ENCODE data around the gene EIF4E.
"Not testable (repeated sequence)": the region's sequence is repeated elsewhere in the genome, so short reads cannot be mapped to it uniquely, and the experiment has no call there.

EIF4E gene

DNA sequence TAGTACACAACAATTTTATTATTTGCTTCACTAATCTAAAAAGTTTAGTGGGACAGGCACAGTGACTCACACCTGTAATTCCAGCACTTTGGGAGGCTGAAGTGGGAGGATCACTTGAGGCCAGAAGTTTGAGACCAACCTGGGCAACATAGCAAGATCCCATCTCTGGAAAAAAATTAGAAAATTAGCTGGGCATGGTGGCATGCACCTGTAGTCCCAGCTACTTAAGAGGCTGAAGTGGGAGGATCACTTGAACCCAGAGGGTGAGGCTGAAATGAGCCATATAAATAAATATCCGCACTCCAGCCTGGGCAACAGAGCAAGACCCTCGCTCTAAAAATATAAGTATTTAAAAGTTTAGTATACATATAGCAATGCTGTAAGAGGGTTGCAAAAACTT, 42.6 kb downstream of the EIF4E start:
- H3K27me3 ChIP-seq (ENCODE audit: control insufficient read depth, insufficient read depth, low read length, poor library complexity, severe bottlenecking); H3K27ac ChIP-seq (ENCODE audit: insufficient read depth, low read depth, low read length, poor library complexity, severe bottlenecking); H3K9me3 ChIP-seq (ENCODE audit: control insufficient read depth, low read length); H3K4me1 ChIP-seq (ENCODE audit: control insufficient read depth, insufficient read depth, low read length); H3K4me3 ChIP-seq (ENCODE audit: insufficient read depth, low read depth, low read length): not testable (repeated sequence)
- peaks cover 29% of the 10 kb centered on the region for H3K36me3 ChIP-seq (ENCODE audit: control insufficient read depth, insufficient read depth, low read length)
- WGBS, 2 experiments, result 100% methylated on average over 1 to 2 of the region's 2 CpGs

DNA sequence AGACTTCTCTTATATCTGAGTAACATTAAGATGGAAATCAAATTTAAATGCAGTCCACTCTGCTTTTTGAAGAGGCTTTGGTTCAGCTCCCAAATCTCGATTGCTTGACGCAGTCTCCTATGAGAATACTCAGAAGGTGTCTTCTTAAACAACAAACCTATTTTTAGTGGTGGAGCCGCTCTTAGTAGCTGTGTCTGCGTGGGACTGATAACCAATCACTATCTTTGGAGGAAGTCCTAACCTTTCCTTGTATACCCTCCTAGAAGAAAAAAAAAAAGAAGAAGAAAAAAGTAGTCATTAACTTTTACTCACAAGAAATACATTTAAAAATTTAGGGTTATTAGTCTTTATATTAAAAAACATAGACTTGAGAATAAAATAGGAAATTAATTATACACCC, 48.0 kb downstream of the EIF4E start:
- H3K4me3 ChIP-seq (ENCODE audit: insufficient read depth, low read depth, low read length); H3K27me3 ChIP-seq (ENCODE audit: control insufficient read depth, insufficient read depth, low read length, poor library complexity, severe bottlenecking); H3K36me3 ChIP-seq (ENCODE audit: control insufficient read depth, insufficient read depth, low read length); H3K4me1 ChIP-seq (ENCODE audit: control insufficient read depth, insufficient read depth, low read length); H3K9me3 ChIP-seq (ENCODE audit: control insufficient read depth, low read length); H3K27ac ChIP-seq (ENCODE audit: insufficient read depth, low read depth, low read length, poor library complexity, severe bottlenecking): not testable (repeated sequence)
- WGBS, 2 experiments, result no CpG with 5 or more reads among the region's 4 CpGs

DNA sequence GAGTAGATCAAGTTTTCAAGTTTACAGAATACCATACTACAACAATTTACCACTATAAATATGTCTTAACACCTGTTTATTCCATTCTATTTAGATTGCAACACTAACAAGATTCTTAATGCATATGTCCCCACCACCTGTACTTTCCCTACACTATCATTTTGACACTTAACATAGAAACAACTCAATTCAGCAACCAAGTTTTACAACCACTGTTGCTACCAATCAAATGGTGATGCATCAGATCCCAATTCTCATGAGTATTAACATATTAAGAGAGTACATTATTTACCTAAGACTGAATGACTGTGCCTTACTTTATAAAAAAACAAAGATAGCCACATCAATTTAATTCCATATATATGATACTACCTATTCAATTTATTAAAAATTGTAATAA, 49.4 kb downstream of the EIF4E start:
- Histone ChIP-seq H3K9me3 (ENCODE audit: control insufficient read depth, low read length) (no peaks in the 10 kb centered on the region), H3K4me1 (ENCODE audit: control insufficient read depth, insufficient read depth, low read length) (no peaks in the 10 kb centered on the region), H3K4me3 (ENCODE audit: insufficient read depth, low read depth, low read length) (no peak overlapping the region), H3K36me3 (ENCODE audit: control insufficient read depth, insufficient read depth, low read length) (no peaks in the 10 kb centered on the region), H3K27ac (ENCODE audit: insufficient read depth, low read depth, low read length, poor library complexity, severe bottlenecking) (no peak overlapping the region), H3K27me3 (ENCODE audit: control insufficient read depth, insufficient read depth, low read length, poor library complexity, severe bottlenecking) (no peaks in the 10 kb centered on the region)

DNA sequence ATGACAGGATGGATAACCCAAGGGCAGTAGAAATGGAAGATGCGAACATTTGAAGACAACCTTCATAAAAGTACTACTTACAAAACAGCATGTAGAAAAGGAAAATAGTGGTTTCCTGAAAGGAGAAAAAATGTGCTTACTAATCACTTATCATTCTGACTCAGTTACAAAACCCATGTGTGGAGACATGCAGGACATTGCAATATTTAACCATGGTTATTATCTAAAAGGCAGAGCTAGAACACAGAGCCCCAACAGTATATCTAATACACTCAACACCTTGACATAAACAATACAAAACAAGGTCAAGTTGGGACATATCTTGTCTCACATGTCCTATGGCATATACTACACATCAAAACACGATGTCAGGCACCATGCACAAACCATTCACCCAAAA, 55.9 kb downstream of the EIF4E start:
- no peak overlapping the region for H3K27ac ChIP-seq (ENCODE audit: insufficient read depth, low read depth, low read length, poor library complexity, severe bottlenecking)
- H3K4me3 ChIP-seq (ENCODE audit: insufficient read depth, low read depth, low read length), result no peak overlapping the region
- H3K9me3 ChIP-seq (ENCODE audit: control insufficient read depth, low read length), result no peaks in the 10 kb centered on the region
- H3K4me1 ChIP-seq (ENCODE audit: control insufficient read depth, insufficient read depth, low read length), result no peaks in the 10 kb centered on the region
- 89 to 91% methylated on average over 1 to 2 of the region's 2 CpGs for WGBS, 2 experiments
- H3K36me3 ChIP-seq (ENCODE audit: control insufficient read depth, insufficient read depth, low read length), result no peaks in the 10 kb centered on the region
- H3K27me3 ChIP-seq (ENCODE audit: control insufficient read depth, insufficient read depth, low read length, poor library complexity, severe bottlenecking), result no peaks in the 10 kb centered on the region

DNA sequence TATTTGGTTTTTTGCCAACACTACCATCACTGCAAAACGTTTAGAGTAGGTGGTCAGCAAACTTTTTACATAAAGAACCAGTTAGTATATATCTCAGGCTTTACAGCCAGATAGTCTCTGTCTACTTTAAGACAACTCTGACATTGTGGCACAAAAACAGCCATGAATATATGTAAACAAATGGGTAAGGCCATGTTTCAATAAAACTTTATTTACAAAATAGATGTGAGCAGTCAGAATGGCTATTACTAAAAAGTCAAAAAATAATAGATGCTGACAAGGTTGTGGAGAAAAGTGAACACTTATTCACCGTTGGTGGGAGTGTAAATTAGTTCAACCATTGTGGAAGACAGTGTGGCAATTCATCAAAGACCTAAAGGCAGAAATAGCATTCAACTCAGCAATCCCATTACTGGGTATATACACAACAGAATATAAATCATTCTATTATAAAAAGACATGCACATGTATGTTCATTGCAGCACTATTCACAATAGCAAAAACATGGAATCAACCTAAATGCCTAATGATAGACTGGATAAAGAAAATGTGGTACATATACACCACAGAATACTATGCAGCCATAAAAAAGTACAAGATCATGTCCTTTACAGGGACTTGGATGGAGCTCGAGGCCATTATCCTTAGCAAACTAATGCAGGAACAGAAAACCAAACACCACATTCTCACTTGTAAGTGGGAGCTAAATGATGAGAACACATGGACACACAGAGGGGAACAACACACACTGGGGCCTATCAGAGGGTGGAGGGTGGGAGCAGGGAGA, 56.6 kb downstream of the EIF4E start:
- WGBS, 2 experiments, result 79 to 80% methylated on average over 3 of the region's 3 CpGs
- not testable (repeated sequence) for H3K4me3 ChIP-seq (ENCODE audit: insufficient read depth, low read depth, low read length); H3K36me3 ChIP-seq (ENCODE audit: control insufficient read depth, insufficient read depth, low read length); H3K27me3 ChIP-seq (ENCODE audit: control insufficient read depth, insufficient read depth, low read length, poor library complexity, severe bottlenecking); H3K9me3 ChIP-seq (ENCODE audit: control insufficient read depth, low read length); H3K4me1 ChIP-seq (ENCODE audit: control insufficient read depth, insufficient read depth, low read length); H3K27ac ChIP-seq (ENCODE audit: insufficient read depth, low read depth, low read length, poor library complexity, severe bottlenecking)

DNA sequence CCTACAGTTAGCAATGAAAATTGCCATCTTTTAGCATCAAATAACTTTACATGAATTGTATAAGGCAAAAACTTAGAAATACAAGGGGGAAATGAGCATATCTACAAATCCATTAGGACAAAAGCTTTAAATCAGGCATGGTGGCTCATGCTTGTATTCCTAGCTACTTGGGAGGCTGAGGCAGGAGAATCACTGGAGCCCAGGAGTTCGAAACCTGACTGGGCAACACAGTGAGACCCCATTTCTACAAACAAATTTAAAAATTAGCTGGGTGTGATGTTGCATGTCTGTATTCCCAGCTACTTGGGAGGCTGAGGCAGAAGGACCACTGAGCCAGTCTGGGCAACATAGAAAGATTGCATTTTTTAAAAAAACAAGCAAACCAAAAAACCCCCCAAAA, 61.3 kb downstream of the EIF4E start:
- WGBS, 2 experiments, result 80 to 90% methylated on average over 1 of the region's 1 CpG
- Histone ChIP-seq H3K36me3 (ENCODE audit: control insufficient read depth, insufficient read depth, low read length) (no peaks in the 10 kb centered on the region), H3K9me3 (ENCODE audit: control insufficient read depth, low read length) (no peaks in the 10 kb centered on the region), H3K4me1 (ENCODE audit: control insufficient read depth, insufficient read depth, low read length) (no peaks in the 10 kb centered on the region), H3K4me3 (ENCODE audit: insufficient read depth, low read depth, low read length) (no peak overlapping the region), H3K27ac (ENCODE audit: insufficient read depth, low read depth, low read length, poor library complexity, severe bottlenecking) (no peak overlapping the region), H3K27me3 (ENCODE audit: control insufficient read depth, insufficient read depth, low read length, poor library complexity, severe bottlenecking) (no peaks in the 10 kb centered on the region)

DNA sequence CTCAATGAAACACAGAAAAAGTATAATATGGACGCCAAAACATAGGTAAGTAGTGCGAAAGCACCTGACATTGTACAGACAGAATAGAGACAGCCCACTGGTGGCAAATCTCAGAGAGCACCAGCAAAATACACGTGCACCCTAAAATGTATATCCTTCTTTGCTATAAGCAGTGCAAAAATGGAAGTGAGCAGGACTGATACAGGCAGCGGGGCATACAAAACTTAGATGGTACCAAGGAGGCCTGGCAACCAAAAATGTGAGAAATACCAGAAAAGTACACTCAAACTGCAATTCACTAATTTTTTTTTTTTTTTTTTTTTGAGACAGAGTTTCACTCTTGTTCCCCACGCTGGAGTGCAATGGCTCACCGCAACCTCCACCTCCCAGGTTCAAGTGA, 63.9 kb downstream of the EIF4E start:
- 88 to 99% methylated on average over 5 to 6 of the region's 6 CpGs for WGBS, 2 experiments
- no peaks in the 10 kb centered on the region for H3K27me3 ChIP-seq (ENCODE audit: control insufficient read depth, insufficient read depth, low read length, poor library complexity, severe bottlenecking)
- H3K9me3 ChIP-seq (ENCODE audit: control insufficient read depth, low read length), result no peaks in the 10 kb centered on the region
- H3K36me3 ChIP-seq (ENCODE audit: control insufficient read depth, insufficient read depth, low read length), result no peaks in the 10 kb centered on the region
- no peak overlapping the region for H3K4me3 ChIP-seq (ENCODE audit: insufficient read depth, low read depth, low read length)
- H3K27ac ChIP-seq (ENCODE audit: insufficient read depth, low read depth, low read length, poor library complexity, severe bottlenecking), result no peak overlapping the region
- H3K4me1 ChIP-seq (ENCODE audit: control insufficient read depth, insufficient read depth, low read length), result no peaks in the 10 kb centered on the region

DNA sequence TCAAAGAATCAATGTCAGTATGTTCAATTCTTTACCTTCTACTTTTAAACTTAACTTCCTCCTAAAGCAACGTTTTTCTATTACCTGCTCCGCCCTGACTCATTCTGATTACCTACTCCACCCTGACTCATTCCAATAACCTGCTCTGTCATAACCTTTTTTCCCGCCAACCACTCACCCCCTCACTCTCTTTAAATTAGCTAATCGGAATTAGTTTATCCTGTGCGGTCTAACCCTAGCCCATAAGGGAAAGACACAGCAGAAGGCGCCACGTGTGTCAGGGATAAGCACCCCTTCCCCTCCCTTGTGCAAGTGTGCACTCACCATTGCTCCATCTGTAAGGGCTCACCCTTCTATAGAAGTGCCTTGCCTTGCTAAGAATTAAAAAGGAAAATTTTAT, 64.4 kb downstream of the EIF4E start:
- Histone ChIP-seq H3K36me3 (ENCODE audit: control insufficient read depth, insufficient read depth, low read length) (no peaks in the 10 kb centered on the region), H3K4me3 (ENCODE audit: insufficient read depth, low read depth, low read length) (no peak overlapping the region), H3K27me3 (ENCODE audit: control insufficient read depth, insufficient read depth, low read length, poor library complexity, severe bottlenecking) (no peaks in the 10 kb centered on the region), H3K9me3 (ENCODE audit: control insufficient read depth, low read length) (no peaks in the 10 kb centered on the region), H3K4me1 (ENCODE audit: control insufficient read depth, insufficient read depth, low read length) (no peaks in the 10 kb centered on the region), H3K27ac (ENCODE audit: insufficient read depth, low read depth, low read length, poor library complexity, severe bottlenecking) (no peak overlapping the region)
- 93 to 94% methylated on average over 7 of the region's 7 CpGs for WGBS, 2 experiments

DNA sequence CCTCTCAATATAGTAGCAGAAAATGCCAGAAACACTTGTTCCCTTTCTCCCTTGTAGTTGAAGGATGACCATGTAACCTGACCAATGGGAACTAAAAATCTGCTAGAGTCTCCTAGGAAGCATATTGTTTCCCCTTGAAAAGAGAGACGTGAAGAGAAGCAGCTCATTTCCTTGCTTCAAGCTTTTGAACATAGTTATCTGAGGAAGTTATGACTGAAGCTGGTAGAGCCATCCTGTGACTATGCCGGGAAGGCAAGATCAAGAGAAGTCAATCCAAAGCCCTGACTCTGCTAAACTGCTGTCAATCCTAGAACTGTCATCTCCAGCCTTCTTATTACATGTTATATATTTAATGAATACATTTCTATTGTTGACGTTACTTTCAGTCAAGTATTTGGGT, 66.6 kb downstream of the EIF4E start:
- 93 to 98% methylated on average over 2 to 3 of the region's 3 CpGs for WGBS, 2 experiments
- Histone ChIP-seq H3K27ac (ENCODE audit: insufficient read depth, low read depth, low read length, poor library complexity, severe bottlenecking) (no peak overlapping the region), H3K27me3 (ENCODE audit: control insufficient read depth, insufficient read depth, low read length, poor library complexity, severe bottlenecking) (no peaks in the 10 kb centered on the region), H3K4me1 (ENCODE audit: control insufficient read depth, insufficient read depth, low read length) (no peaks in the 10 kb centered on the region), H3K36me3 (ENCODE audit: control insufficient read depth, insufficient read depth, low read length) (no peaks in the 10 kb centered on the region), H3K9me3 (ENCODE audit: control insufficient read depth, low read length) (no peaks in the 10 kb centered on the region), H3K4me3 (ENCODE audit: insufficient read depth, low read depth, low read length) (no peak overlapping the region)

DNA sequence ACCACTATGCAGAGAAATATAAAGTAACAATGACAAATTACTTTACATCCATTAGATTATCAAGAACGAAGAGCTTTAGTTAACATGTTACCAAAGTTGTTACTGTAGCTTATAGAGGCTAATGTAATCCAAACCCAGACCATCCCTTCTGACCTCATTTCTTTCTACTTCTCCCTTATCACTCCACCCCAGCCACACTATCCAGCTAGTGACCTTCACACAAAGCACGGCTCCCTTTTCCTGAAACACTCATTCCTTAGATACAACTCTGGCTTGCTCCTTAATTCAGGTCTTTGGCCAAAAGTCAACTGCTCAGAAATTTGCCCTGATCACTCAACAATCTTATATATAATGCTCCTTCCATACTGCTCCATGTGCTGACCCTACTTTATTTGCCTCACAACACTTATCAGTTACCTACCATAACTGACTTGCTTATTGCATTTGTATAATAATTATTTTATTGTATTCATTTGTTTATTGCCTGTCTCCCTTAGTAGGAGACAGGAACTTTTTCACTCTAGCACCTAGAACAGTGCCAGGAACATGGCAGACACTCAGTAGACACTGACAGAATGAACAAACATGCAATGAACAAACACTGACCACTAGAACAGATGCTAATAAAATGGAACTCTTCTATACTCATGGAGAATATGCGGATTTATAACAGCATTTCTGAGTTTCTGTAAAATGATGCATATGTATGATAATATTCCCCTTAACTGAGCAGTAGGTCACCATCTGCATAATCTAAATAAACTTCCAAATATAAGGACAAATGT, 67.6 kb downstream of the EIF4E start:
- H3K36me3 ChIP-seq (ENCODE audit: control insufficient read depth, insufficient read depth, low read length), result no peaks in the 10 kb centered on the region
- H3K27me3 ChIP-seq (ENCODE audit: control insufficient read depth, insufficient read depth, low read length, poor library complexity, severe bottlenecking), result no peaks in the 10 kb centered on the region
- no peaks in the 10 kb centered on the region for H3K9me3 ChIP-seq (ENCODE audit: control insufficient read depth, low read length)
- H3K4me1 ChIP-seq (ENCODE audit: control insufficient read depth, insufficient read depth, low read length), result no peaks in the 10 kb centered on the region
- no peak overlapping the region for H3K27ac ChIP-seq (ENCODE audit: insufficient read depth, low read depth, low read length, poor library complexity, severe bottlenecking)
- no peak overlapping the region for H3K4me3 ChIP-seq (ENCODE audit: insufficient read depth, low read depth, low read length)
- WGBS, 2 experiments, result 90 to 96% methylated on average over 2 of the region's 3 CpGs
